Erythroblast (primary cell): ENCODE measurements around the gene CX3CL1.

ENCODE experiments used
- GATA1 ChIP-seq: IDR thresholded peaks from 2 replicates; pipeline ENCODE4 v1.6.1; 2011; ENCODE audit warnings: low read depth, mild to moderate bottlenecking, control low read depth, low read length, moderate library complexity
- POLR2A ChIP-seq: IDR thresholded peaks from 2 replicates; pipeline ENCODE4 v1.6.1; 2011; ENCODE audit warnings: mild to moderate bottlenecking, low read length

GRCh38 chr16:57432505-57432904 is 60.2 kb downstream of the CX3CL1 start:
- no peak for TF ChIP-seq POLR2A
- no peak for TF ChIP-seq GATA1
